Stimulated activated naive CD4-positive, alpha-beta T cell treated with Interleukin-2 at 50 U/mL for 16 hours (primary cell): ENCODE results near the gene MAMSTR.

Experiments
- DNase-seq: peaks from one replicate; lab custom pipeline; 2025; lab: John Stamatoyannopoulos, UW

The MAMSTR gene

DNA sequence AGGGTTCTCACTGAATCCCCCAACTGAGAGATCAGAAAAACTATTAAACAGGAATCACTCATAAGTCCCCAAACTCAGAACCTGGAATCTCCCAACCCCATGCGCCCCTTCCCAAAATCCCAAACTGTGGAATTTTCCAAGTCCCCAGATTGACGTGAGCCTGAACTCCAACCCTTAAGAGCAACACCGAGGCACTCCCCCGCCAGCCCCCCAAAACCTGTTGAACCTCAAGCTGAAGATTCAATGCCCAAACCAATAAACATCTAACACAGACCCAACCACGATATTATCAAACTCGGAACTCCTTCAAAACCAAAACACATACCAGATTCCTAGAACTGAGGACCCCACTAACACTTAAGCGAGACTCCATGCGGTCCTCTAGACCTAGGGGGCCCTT, 26.6 kb upstream of the MAMSTR start:
- no peak for DNase-seq

DNA sequence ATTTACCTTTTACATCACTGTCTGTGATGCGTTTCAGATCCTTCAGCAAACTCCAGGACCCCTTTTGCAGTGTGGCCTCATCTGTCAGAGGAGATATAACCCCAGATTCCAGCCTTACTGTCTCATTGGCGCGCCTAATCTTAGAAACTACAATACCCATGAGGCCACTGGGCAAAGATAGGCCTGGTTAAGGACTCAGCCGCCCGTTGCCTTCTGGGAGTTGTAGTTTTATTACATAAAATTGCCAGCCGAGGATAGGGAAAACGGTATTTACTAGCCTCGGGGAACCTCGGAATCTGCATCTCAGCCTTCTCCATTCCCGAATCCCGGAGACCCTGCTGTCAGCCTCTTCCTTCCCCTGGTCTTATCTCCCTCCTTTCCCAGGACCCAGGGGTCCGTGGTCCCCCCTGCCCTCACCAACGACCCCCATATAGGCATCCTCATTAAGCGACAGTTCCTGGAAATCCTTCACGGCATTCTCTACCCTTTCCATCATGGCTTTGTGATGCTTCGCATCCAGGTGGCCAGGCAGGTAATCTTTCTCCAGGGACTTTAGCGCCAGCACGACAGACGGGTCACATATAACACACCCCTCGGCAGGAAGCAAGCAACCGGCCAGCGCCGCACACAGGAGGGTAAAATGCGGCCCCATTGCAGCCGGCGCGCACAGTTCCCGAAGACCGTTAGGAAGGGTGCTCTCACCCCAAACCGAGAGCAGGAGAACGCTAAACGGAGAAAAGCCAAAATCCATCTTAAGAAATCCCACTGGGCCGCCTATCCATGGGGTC, 25.9 kb upstream of the MAMSTR start:
- DNase-seq, result peak; percentile 21

DNA sequence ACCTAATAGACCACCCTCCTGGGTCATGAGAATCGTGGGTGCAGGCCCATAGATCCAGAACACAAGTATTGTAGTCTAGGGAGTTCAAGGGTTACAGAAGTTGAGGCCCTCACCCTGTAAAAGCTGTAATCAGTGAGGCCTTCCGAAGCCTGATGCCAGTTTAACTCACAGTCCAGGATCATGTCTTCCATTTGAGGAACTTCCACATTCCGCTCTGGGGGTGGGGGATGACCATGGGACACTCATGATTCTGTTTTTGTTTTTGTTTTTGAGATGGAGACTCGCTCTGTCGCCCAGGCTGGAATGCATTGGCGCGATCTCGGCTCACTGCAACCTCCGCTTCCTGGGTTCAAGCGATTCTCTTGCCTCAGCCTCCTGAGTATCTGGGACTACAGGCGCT, 22.6 kb upstream of the MAMSTR start:
- DNase-seq, result no peak

DNA sequence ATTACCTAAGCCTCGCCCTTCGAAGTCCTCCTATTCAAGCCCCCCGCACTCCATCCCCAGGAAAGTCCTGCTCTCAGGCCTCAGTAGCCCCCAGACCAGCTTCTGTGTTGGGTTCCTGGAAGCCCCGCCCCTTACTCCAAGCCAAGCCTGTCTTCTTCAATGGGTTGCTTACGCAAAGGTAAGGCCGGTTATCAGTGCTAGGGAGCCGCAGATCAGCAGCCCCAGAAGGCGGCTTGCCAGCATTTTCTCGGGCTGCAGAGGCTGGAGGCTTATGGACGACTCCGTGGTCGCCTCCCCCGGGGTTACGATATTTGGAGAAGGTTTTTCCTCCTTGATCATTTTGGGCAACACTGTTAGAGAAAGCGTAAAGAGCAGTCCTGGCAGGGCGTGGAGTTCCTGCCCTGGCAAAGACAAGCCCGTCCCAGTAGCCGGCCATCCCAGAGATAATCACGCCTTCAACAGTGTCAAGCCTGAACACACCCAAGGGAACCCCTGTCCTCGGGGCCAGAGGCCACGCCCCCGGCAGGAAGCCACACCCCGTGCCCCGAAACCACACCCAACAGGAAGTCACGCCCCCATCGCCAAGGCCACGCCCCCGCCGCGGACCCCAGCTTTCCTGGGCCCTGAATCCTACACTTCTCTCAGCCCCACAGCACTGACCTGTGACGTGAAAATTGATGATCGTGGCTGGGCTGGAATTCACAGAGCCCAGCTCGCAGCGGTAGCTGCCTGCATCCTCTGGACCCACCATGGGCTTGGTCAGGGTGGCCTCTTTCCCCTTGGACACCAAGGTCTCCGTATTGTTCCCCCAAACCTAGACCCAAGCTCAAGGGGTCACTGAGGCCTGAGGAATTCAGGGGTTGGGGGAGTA, 21.8 kb upstream of the MAMSTR start:
- no peak for DNase-seq

DNA sequence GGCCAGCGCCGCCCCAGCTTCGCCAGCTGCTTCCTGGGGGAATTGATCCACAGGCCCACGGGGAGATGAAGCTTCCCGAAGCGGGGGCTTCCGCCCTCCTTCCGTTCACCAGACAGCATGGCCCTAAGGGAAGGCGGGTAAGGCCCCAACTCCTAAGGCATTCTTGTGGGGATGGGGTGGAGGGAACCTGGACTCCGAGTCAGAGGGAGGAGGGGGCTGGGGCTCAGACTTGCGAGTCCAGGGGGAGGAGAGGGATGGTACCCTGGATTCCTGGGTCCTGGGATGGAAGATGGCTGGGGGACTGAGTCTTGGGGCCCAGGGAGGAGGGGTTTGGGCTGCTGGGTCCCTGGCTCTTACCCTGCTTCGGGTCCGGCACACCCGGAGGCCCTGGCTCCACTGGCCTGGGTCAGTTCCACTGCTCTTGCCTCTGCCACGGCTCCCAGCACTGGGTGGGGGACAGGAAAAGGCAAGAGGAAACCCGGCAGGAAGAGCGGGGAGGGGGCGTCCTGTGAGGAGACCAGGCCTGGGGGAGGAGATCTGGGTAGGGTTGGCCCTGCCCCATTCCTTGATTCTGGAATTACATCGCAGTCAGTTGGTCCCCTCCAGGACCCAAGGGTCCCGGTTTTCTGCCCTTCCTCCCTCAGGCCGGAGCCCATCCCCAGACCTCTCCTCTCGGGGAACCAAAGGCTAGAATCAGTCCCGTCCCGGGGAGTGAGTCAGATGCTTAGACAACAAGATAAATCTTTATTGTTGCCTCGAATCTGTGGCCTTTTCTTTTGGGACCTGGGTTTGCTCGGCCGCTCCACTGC, 20.8 kb upstream of the MAMSTR start, which contains the start of gene RASIP1:
TSS of gene RASIP1 (minus strand) at position 447 of the 809 bp plus-strand sequence. CDS start at position 119, 328 bp downstream.
- DNase-seq, result no peak

DNA sequence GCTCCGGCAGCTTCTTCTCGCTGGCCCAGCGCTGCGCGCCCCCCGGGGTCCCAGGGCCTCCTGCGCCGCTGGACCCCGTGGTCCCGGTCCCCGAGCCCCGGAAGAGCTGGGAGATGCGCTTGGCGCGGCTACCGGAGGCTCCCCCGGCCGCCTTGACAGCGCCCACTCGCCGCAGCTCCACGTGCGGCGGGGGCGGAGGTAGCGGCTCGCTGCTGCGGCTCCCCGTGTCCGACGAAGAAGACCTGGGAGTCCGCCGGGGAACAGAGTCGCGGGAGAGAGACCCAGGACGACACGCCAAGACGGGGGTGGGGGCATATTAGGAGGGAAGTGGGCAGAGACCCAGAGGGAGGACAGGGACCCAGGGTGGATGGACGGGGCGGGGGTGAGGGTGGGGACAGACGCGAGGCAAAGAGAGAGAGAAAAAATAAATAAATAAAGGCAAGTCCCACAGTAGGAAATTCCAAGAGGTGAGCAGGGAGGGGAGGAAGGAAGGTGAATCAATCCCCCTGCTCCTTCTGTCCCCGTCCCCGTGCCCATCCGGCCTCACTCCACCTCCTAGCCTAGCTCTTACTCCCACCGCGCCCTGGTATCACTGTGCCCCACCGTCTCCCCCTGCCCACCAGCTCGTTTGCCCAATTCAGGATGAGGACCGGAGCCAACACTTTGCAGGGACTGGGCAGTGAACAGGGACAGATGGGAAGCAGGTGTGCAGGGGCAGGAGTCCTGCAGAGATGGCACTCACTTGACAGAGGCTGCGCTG, 20.1 kb upstream of the MAMSTR start:
- DNase-seq, result no peak

DNA sequence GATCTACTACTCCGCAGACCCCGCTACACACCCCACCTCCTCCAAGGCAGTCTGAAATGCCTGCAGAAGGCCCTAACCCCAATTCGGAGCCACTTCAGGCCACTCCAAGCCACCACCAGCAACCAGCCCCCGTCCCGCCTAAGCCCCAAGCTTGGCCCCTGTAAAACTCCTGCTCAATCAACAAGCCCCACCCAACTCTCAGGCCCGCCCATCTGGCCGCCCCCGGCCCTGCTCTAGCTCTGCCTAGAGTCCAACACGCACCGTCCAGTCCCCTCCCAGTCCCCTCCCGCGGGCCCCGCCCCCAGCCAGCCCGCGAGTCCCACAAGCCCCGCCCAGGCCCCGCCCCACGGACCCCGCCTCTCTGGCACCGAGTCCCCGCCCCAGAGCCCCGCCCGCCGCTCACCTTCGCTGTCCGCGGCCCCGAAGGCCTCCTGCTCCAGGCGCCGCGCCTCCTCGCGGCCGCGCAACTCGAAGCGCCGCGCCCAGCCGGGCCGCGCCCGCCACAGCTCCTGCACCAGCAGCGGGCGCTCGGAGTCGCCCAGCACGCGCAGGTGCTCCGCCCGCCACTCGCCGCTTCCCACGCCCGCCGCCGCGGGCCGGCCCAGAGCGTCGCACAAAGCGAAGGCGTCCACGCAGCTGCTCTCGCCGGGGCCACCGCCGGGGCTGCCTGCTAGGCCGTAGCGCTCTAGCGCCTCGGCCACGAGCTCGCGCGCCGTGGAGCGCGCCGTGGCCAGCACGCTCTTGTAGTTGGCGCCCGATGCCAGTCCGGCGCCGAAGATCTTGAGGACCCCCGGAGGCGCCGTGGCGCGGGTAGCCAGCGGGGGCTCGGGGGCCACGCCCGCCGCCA, 19.3 kb upstream of the MAMSTR start:
- DNase-seq, result peak; percentile 88

DNA sequence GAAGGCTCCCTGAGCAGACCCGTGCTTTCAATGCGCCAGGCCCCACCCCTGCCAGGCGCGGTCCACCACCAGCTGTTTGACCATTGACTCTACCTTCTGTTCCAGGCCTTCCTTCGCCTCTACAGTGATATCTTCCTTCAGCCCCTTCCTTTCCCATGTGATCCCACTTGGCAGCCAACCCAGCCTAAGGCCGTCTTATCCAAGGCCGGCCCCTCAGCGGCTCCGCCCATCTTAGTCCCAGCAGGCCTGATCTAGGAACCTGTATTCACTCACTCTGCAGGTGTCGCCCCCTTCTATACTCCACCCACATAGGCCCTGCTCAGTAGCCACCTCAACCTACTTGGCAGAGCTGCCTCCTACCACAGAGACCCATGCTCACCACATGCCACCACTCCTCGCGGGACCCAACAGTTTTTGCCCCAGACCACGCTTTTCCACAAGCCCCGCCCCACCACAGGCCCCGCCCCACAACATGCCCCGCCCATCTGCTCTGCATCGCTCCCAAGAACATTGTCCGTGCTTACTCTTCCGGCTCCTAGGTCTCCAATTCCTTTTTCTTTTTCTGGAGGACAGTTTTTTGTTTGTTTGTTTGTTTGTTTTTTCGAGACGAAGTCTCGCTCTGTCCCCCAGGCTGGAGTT, 18.0 kb upstream of the MAMSTR start:
- DNase-seq, result no peak

DNA sequence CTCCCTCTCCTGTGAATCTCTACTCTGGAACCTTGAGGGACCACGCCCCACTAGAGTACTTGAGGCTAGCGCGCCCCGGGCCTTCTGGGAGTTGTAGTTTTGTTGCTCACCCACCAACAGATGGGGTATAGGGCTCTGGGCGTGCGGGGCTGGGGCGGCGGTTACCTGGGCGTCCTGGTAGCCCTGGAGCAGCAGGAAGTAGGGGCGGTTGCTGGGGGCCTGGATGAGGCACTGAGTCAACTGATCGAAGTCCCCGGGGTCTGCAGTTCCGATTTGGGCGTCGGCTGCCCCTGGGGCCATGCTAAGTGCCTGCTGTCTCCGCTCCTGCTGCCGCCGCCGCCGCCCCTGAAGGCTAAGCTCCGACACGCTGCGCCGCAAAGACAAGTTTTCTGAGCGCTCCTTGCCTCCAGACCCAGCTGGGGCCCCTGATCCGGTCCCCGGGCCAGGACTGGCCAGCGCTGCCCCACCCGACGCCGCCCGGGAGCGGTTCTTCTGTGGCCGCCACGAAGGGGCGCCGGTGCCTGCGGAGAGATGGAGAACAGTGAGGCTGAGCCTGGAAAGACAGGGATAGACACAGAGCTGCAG, 15.6 kb upstream of the MAMSTR start:
- DNase-seq, result no peak

DNA sequence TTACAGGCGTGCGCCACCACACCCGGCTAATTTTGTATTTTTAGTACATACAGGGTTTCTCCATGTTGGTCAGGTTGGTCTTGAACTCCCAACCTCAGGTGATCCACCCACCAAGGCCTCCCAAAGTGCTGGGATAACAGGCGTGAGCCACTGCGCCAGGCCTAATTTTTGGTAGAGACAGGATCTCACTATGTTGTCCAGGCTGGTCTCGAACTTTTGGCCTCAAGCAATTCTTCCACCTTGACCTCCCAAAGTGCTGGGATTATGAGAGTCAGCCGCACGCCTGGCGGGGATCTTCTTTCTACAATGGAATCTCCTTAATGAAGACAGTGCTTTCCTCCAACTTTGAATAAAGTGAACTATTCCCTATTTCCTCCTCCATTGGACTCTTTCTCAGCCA, 15.1 kb upstream of the MAMSTR start:
- DNase-seq, result no peak

DNA sequence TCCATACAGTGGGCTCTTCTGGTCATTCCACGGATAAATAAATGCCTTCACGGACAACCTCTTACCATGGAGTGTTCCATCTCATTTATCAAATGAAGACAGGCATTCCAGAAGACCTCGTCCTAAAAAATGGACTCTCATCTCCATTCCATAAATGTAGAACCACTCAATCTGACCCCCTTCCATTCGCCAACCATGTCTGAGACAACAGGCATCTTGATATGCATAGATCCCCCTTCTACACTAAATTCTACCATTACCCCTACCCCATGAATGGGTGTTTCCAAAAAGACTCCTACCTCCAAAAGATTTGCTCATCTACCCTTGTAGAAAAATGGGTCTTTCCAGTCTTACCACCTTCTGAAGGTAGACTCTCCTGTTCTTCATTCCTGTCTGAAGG, 11.9 kb upstream of the MAMSTR start:
- DNase-seq, result no peak

DNA sequence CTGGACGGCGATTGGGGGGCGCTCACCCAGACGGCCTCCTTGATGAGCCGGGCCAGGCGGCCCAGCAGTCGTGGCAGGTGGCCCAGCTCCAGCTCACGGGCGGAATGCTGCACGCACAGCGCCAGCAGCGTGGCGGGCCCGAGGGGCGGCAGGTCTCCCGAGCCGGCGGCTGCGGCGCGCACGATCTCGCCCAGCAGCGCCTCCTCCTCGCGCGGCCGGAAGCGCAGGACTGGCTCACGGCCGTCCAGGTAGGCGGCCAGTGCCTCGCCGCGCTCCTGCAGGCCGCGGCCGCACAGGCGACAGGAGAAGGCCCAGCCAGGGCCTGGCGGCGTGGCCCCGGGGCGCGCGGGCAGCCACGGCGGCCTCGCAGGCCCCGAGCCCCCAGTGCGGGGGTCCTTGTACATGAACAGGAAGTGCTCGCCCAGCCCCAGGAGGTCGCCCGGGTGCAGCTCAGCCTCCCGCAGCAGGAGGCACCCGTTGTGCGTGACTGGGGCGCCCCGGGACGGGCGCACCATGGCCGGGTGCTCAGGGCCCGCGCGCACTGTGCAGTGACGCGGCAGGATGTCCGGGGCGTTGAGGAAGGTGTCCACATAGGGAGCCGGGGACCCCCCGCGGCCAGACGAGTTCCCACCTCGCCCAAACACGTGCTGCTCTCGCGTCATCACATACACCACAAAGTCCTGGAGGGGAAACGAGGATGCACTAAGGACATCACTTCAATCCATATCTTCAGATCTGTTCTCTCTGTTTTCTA, 9.6 kb upstream of the MAMSTR start:
- no peak for DNase-seq

DNA sequence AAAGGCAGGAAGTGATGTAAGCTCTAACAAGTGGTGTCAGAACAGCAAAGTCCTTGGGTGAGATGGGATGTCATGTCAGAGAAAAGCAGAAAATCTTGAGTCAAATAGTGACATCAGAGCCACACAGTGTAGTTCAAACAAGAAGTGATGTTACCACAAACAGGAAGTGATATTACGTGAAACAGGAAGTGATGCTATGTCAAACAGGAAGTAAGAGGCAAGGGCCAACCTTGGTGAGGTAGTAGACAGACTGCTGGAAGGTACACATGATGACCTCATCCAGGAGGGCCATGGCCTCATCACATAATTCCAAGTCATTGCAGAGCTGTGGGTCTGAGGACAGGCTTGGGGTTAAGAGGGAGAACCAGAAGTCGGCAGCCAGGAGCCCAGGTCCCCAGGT, 7.0 kb upstream of the MAMSTR start:
- no peak for DNase-seq

DNA sequence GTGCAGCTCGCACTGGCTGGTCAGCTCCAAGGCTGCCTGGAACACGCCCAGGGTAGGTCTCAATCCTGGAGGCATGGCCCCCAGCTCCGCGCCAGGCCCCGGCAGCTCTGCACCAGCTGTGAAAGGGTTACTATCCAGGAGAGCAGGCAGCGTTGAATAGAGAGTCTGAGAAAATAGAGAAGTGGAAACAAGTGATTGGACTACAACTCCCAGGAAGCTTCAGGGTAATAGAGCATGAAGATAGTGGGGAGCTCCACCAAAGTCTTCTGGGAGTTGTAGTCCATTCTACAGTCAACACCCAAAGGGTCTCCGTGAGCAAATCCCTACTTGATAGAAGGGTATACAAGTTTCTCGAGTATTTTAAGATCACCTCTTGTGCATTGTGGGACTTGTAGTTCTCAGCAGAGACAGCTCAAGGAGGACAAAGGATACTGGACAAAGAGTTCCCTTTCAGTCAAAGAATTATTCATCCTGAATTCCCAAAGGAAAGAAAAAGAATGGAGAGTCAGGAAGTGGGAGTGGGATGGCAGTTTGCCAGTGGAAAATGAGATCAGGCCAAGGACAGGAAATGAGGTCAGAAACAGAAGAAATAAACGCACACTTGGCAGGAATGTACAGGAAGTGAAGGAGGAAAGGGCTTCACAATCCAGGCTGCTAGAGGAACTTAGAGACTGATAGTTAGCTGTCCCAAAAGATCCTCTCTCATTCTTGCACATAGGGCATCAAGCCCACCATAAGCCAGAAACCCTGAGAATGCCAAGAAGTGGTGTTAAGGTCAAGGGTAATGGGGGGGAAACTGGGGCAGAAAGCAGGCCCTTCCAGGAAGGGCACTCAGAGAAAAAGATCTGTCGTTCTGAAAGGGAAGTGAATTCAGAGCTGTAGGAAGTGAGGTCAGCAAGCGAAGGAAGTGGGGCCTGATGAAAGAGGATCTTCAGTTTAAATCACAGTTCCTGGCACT, 5.5 kb upstream of the MAMSTR start:
- DNase-seq, result no peak

DNA sequence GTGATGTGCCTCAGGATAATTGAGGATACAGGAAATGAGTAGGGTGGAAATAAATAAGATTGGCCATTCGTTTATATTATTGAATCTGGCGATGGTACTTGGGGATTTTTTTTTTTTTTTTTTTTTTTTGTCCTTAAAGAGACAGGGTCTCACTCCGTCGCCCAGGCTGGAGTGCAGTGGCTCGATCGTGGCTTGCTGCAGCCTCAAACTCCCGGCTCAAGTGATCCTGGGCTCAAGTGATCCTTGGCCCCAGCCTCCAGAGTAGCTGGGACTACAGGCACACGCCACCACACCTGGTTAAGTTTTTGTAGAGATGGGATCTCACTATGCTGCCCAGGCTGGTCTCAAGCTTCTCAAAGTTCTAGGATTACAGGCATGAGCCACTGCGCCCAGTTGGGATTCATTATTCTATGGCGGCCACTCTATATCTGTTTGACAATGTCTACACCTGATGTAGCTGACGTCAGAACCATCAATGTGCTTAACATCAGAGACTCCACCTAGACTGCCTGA, 2.7 kb upstream of the MAMSTR start:
- no peak for DNase-seq

DNA sequence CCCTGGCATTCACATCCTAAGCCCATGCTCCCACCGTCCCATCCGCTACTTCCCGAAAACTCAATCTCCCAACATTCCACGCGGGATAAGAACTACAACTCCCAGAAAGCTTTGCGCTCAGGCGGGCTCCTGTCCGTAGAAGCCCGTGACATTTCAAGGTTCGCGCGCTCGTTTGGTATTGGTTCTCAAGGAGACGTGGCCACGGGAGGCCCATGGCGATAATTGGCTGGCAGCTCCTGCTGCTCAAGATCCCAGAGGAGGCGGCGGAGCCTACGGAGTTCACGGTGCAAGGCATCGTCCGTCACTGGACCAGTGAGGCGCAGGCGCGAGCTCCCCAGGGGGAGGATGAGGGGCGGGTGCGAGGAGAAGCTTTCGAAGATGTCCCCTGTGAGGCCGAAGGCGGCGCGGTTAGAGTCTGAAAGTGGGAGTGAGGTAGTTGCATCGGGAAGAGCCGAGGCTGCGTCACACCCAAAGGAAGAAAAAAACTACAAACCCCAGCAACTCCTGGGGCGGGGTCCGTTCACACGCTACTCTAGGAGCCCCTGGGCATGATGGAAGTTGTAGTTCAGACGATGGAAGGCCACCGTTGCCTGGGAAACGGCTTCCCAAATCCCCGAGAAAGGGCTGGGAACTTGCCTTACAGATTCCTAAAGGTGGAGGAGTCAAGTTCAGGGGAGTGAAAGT, 1.2 kb upstream of the MAMSTR start:
- peak; percentile 94 for DNase-seq

DNA sequence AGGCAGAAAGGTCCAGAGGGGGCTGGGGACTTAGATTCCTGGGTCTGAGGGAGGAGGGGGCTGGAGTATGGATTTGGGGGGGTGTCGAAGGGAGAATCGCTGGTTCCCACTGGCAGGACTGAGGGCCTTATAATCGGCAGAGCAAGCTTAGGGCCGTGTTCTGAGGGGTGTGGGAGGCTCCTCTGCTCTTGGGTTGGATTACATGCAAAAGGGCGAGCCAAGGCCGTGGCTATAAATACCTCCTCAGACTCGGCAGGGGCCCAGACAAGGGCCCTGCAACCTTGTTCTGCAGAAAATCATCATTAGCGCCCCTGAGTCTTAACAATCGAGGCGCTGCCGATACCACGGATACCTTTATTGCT, 707 bp upstream of the MAMSTR start:
- DNase-seq, result no peak
